Astrocyte of the cerebellum (primary cell): ENCODE data around the gene CYP26B1.

ENCODE experiments used
- DNase-seq: peaks from one replicate; pipeline ENCODE4 v3.0.0-alpha.2; 2011; ENCODE audit warnings: low read depth
- H3K4me3 ChIP-seq: 2 replicates; pipeline ENCODE4 v1.5.1; 2011; ENCODE audit warnings: mild to moderate bottlenecking, low read depth, low read length, moderate library complexity
- CTCF ChIP-seq: IDR thresholded peaks from 2 replicates; pipeline ENCODE4 v1.5.1; 2012; ENCODE audit warnings: low read length, low read depth, moderate library complexity, mild to moderate bottlenecking; ENCODE audit errors: missing control alignments
- in situ Hi-C: cut with HindIII; loops from 2 replicates; pipeline ENCODE4 v1.10.0; 2017; ENCODE audit warnings: low sequenced_read_pairs

The CYP26B1 gene

DNA sequence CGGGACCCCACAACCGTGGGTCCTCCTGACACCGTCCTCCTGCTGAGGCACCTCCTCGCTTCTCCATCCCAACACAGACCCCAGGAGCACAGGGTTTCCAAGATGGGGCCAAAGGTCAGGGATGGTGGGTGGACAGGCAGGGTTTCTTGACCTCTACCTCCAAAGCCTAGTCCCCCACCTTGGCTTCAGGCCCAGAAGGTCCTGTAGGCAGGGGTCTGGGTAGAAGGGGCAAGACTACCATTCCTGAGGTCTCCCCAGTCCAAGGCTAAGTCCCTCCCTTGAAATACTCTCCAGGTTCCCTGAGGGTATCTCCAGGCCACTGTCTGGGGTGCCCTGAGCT, 7.1 kb downstream of the CYP26B1 start:
- TF ChIP-seq CTCF: no peak
- DNase-seq: no peak
- in situ Hi-C loops: loop anchor here (25.0 kb wide), 1 partner anchor 328 kb away; no protein-coding TSS in a partner anchor
- no peak overlapping the region for H3K4me3 ChIP-seq

GRCh38 chr2:72139874-72140620, 7.6 kb downstream of the CYP26B1 start:
- DNase-seq: no peak
- no peak for TF ChIP-seq CTCF
- no peak overlapping the region for H3K4me3 ChIP-seq
- in situ Hi-C loops: loop anchor here (25.0 kb wide), 1 partner anchor 328 kb away; no protein-coding TSS in a partner anchor

DNA sequence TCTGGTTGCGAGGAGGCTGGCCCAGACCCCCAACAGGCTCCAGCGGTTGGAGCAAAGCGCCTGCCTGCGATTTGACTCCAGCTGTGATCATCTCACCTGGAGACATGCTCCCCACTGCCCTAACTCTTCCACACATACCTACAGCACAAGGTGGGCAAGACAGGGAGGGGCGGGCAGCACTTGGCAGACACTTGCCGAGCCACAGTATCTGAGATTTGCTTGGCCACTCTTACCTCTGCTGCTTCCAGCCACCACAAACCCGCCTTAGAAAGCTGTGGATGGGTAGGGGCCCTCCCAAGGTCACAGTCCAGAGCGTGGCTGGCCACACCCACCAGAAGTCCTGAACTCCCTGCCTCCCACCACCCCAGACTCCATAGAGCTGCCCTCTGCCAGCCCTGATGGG, 8.2 kb downstream of the CYP26B1 start:
- no peak for DNase-seq
- in situ Hi-C loops: loop anchor here (25.0 kb wide), 1 partner anchor 327 kb away; no protein-coding TSS in a partner anchor
- no peak for TF ChIP-seq CTCF
- H3K4me3 ChIP-seq: no peak overlapping the region

- H3K4me3 ChIP-seq: no peak overlapping the region
- in situ Hi-C loops: loop anchor here (25.0 kb wide), 1 partner anchor 327 kb away; no protein-coding TSS in a partner anchor
- no peak for DNase-seq
- no peak for TF ChIP-seq CTCF
Measured at GRCh38 chr2:72138921-72139381, 8.7 kb downstream of the CYP26B1 start.

GRCh38 chr2:72138011-72138881, 9.4 kb downstream of the CYP26B1 start:
- no peak for TF ChIP-seq CTCF
- no peak overlapping the region for H3K4me3 ChIP-seq
- in situ Hi-C loops: loop anchor here (25.0 kb wide), 1 partner anchor 326 kb away; no protein-coding TSS in a partner anchor
- no peak for DNase-seq

- TF ChIP-seq CTCF: peak; percentile 98
- in situ Hi-C loops: loop anchor here (25.0 kb wide), 1 partner anchor 325 kb away; no protein-coding TSS in a partner anchor
- DNase-seq: no peak
- H3K4me3 ChIP-seq: no peak overlapping the region
Measured at GRCh38 chr2:72137498-72138010, 10.1 kb downstream of the CYP26B1 start.
